HepG2 (cell line): ENCODE results near the gene DNAJB2. TPM values are rescaled to one million over a fixed set of nuclear protein-coding genes. Genes with fewer than 3 reads are reported as not detected.

ENCODE experiments used
- ARNTL ChIP-seq: sonication (generic); formaldehyde crosslinking; IDR thresholded peaks from 2 replicates; pipeline ENCODE4 v1.4.0; 2020; ENCODE audit warnings: mild to moderate bottlenecking, missing genetic modification reagents
- HOXD1 ChIP-seq: sonication (generic); formaldehyde crosslinking; IDR thresholded peaks from 2 replicates; pipeline ENCODE4 v1.5.0; 2020; ENCODE audit warnings: missing genetic modification reagents
- IRX3 ChIP-seq: sonication (generic); formaldehyde crosslinking; IDR thresholded peaks from 2 replicates; pipeline ENCODE4 v1.8.1; 2023; ENCODE audit warnings: mild to moderate bottlenecking, low read depth, missing genetic modification reagents, borderline replicate concordance
- MAFF ChIP-seq: IDR thresholded peaks from 2 replicates; pipeline ENCODE4 v1.6.1; 2011; ENCODE audit warnings: low read depth, low read length, improper control_type of control experiment
- MIXL1 ChIP-seq: IDR thresholded peaks from 2 replicates; pipeline ENCODE4 v1.6.1; 2016
- MLLT10 ChIP-seq: sonication (generic); formaldehyde crosslinking; IDR thresholded peaks from 2 replicates; pipeline ENCODE4 v1.4.0; 2020; ENCODE audit warnings: missing genetic modification reagents
- MYNN ChIP-seq: sonication (generic); formaldehyde crosslinking; IDR thresholded peaks from 2 replicates; pipeline ENCODE4 v1.4.0; 2020; ENCODE audit warnings: mild to moderate bottlenecking, low read depth, missing genetic modification reagents
- PITX1 ChIP-seq: sonication (generic); formaldehyde crosslinking; IDR thresholded peaks from 2 replicates; pipeline ENCODE4 v1.5.1; 2020; ENCODE audit warnings: mild to moderate bottlenecking, missing genetic modification reagents
- PTBP1 ChIP-seq: fragments of 200-400 bp; formaldehyde crosslinking; IDR thresholded peaks from 2 replicates; pipeline ENCODE4 v1.6.1; 2018; ENCODE audit warnings: low read length, low read depth; ENCODE audit not compliant: poor library complexity, severe bottlenecking
- SOX5 ChIP-seq: IDR thresholded peaks from 2 replicates; pipeline ENCODE4 v1.6.1; 2016; ENCODE audit warnings: borderline replicate concordance
- TCF7 ChIP-seq: sonication (generic); IDR thresholded peaks from 2 replicates; pipeline ENCODE4 v1.6.1; 2016; ENCODE audit warnings: antibody characterized with exemption, low read depth
- ZNF724P ChIP-seq: sonication (generic); formaldehyde crosslinking; IDR thresholded peaks from 2 replicates; pipeline ENCODE4 v1.8.0; 2022; ENCODE audit warnings: missing genetic modification reagents, borderline replicate concordance
- ZNF772 ChIP-seq: sonication (generic); formaldehyde crosslinking; IDR thresholded peaks from 2 replicates; pipeline ENCODE4 v1.5.0; 2020; ENCODE audit warnings: mild to moderate bottlenecking, missing genetic modification reagents
- ZNF841 ChIP-seq: sonication (generic); formaldehyde crosslinking; IDR thresholded peaks from 2 replicates; pipeline ENCODE4 v1.8.1; 2023; ENCODE audit warnings: missing genetic modification reagents, borderline replicate concordance
- polyA plus RNA-seq, 8 experiments: library from polyadenylated mRNA; depleted of rRNA in 3 of 8; stranded (reverse) in 7 of 8; unstranded in 1 of 8; fragments of >200 nt; fragmentation: Illumina TruSeq in 4 of 8; extraction: Trizol in 4 of 8; gene quantifications; 2 replicates each; pipeline versions ENCODE4 v1.2.1 to v1.2.3, GENCODE V29; 2011 to 2016; ENCODE audit warnings: low read depth in 4 of 8, missing spikeins in 1 of 8, mixed read lengths in 1 of 8; ENCODE audit not compliant: insufficient read depth in 1 of 8
- total RNA-seq, 5 experiments: library from RNA; depleted of rRNA; stranded (reverse); fragments of >200 nt; fragmentation: Illumina TruSeq; extraction: Trizol; gene quantifications; 2 replicates each; pipeline ENCODE4 v1.2.3, GENCODE V29; 2016; ENCODE audit warnings: low read depth in 1 of 5
- TF ChIP-seq, protein P1 (sequence below): sonication (generic); formaldehyde crosslinking; IDR thresholded peaks from 2 replicates; pipeline ENCODE4 v1.8.1; 2022; ENCODE audit warnings: mild to moderate bottlenecking, missing genetic modification reagents
- TF ChIP-seq, protein P2 (sequence below): fragments of 450-650 bp; IDR thresholded peaks from 2 replicates; pipeline ENCODE4 v1.6.1; 2017
- TF ChIP-seq, protein P3 (sequence below): sonication (generic); formaldehyde crosslinking; IDR thresholded peaks from 2 replicates; pipeline ENCODE4 v1.4.0; 2020; ENCODE audit warnings: missing genetic modification reagents
- TF ChIP-seq, protein P4 (sequence below): sonication (generic); formaldehyde crosslinking; IDR thresholded peaks from 2 replicates; pipeline ENCODE4 v1.5.0; 2020; ENCODE audit warnings: mild to moderate bottlenecking, missing genetic modification reagents, borderline replicate concordance
- TF ChIP-seq, protein P5 (sequence below): IDR thresholded peaks from 2 replicates; pipeline ENCODE4 v1.6.1; 2018; ENCODE audit warnings: missing genetic modification reagents
- TF ChIP-seq, protein P6 (sequence below): sonication (generic); formaldehyde crosslinking; IDR thresholded peaks from 2 replicates; pipeline ENCODE4 v1.4.0; 2020; ENCODE audit warnings: mild to moderate bottlenecking, missing genetic modification reagents
- TF ChIP-seq, protein P7 (sequence below): sonication (generic); formaldehyde crosslinking; IDR thresholded peaks from 2 replicates; pipeline ENCODE4 v1.4.0; 2020; ENCODE audit warnings: missing genetic modification reagents

The DNAJB2 gene
- total and polyA plus RNA-seq, 2 of the 13 experiments (the other 11 are each of a cell fraction or from before 2014, with no cell fraction given) = 21.3 to 31.1 TPM

DNA sequence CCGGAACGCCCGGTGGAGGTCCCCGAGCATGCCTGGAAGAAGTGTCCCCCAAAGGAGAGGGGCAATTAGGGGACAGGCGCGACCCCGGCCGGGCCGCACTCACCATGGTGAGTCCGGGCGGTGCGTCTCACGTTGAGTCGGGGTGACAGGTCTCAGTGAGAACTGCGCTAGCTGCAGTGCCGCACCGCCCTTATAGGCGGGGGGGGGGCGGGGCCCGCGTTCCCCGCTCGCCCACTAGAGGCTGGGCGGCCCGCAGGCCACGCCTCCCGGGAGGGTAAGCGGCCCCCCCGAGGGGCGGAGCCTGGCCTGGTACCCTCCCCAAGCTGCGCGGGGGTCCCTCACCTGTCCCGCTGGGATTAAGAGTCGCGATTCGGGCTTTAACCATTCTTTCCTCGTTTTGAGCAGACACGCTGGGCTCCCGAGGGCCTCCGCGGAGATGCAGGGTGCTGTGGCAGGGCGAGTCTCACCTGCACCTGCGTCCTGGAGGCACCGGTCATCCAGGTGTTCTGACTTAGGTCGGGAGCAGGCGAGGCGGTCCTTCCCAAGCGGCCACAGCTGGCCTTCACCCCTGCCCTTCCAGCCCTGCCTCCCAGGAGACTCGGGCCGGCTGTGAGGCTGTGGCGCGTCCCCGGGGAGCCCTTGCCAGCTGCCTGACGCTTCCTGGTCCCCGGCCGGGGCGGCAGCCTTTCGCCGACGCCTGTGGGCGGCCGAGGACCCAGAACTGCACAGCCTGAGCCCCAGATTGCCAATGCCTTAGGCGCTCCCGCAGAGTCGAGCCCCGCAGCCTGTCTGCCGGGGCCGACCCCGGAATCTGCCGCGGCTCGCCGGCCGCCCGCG is 25.2 kb upstream of the DNAJB2 start, which contains the start of gene TUBA4A (continued):
- no peak for TF ChIP-seq MYNN (CRISPR knock-in tag)
- TF ChIP-seq, protein P1, sequence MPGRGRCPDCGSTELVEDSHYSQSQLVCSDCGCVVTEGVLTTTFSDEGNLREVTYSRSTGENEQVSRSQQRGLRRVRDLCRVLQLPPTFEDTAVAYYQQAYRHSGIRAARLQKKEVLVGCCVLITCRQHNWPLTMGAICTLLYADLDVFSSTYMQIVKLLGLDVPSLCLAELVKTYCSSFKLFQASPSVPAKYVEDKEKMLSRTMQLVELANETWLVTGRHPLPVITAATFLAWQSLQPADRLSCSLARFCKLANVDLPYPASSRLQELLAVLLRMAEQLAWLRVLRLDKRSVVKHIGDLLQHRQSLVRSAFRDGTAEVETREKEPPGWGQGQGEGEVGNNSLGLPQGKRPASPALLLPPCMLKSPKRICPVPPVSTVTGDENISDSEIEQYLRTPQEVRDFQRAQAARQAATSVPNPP (CRISPR knock-in tag) = peak; percentile 65; the same call in 1 of the 2 replicates
- TF ChIP-seq MLLT10 (CRISPR knock-in tag) = no peak
- TF ChIP-seq, protein P2, sequence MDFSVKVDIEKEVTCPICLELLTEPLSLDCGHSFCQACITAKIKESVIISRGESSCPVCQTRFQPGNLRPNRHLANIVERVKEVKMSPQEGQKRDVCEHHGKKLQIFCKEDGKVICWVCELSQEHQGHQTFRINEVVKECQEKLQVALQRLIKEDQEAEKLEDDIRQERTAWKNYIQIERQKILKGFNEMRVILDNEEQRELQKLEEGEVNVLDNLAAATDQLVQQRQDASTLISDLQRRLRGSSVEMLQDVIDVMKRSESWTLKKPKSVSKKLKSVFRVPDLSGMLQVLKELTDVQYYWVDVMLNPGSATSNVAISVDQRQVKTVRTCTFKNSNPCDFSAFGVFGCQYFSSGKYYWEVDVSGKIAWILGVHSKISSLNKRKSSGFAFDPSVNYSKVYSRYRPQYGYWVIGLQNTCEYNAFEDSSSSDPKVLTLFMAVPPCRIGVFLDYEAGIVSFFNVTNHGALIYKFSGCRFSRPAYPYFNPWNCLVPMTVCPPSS = no peak
- TF ChIP-seq, protein P3, sequence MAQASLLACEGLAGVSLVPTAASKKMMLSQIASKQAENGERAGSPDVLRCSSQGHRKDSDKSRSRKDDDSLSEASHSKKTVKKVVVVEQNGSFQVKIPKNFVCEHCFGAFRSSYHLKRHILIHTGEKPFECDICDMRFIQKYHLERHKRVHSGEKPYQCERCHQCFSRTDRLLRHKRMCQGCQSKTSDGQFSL = peak; percentile 90
- TF ChIP-seq HOXD1 = peak; percentile 85
- TF ChIP-seq ZNF841 (CRISPR knock-in tag) = no peak
- TF ChIP-seq MAFF = no peak
- TF ChIP-seq, protein P4, sequence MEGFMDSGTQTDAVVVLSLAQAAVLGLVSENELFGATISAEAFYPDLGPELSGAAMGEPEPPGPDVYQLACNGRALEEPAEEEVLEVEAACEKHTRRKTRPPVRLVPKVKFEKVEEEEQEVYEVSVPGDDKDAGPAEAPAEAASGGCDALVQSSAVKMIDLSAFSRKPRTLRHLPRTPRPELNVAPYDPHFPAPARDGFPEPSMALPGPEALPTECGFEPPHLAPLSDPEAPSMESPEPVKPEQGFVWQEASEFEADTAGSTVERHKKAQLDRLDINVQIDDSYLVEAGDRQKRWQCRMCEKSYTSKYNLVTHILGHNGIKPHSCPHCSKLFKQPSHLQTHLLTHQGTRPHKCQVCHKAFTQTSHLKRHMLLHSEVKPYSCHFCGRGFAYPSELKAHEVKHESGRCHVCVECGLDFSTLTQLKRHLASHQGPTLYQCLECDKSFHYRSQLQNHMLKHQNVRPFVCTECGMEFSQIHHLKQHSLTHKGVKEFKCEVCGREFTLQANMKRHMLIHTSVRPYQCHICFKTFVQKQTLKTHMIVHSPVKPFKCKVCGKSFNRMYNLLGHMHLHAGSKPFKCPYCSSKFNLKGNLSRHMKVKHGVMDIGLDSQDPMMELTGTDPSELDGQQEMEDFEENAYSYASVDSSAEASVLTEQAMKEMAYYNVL (CRISPR knock-in tag) = peak; percentile 32; the same call in 1 of the 2 replicates
- TF ChIP-seq, protein P5, sequence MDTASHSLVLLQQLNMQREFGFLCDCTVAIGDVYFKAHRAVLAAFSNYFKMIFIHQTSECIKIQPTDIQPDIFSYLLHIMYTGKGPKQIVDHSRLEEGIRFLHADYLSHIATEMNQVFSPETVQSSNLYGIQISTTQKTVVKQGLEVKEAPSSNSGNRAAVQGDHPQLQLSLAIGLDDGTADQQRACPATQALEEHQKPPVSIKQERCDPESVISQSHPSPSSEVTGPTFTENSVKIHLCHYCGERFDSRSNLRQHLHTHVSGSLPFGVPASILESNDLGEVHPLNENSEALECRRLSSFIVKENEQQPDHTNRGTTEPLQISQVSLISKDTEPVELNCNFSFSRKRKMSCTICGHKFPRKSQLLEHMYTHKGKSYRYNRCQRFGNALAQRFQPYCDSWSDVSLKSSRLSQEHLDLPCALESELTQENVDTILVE (CRISPR knock-in tag) = no peak
- peak; percentile 46; the same call in 1 of the 2 replicates for TF ChIP-seq PITX1
- no peak for TF ChIP-seq TCF7
- TF ChIP-seq, protein P6, sequence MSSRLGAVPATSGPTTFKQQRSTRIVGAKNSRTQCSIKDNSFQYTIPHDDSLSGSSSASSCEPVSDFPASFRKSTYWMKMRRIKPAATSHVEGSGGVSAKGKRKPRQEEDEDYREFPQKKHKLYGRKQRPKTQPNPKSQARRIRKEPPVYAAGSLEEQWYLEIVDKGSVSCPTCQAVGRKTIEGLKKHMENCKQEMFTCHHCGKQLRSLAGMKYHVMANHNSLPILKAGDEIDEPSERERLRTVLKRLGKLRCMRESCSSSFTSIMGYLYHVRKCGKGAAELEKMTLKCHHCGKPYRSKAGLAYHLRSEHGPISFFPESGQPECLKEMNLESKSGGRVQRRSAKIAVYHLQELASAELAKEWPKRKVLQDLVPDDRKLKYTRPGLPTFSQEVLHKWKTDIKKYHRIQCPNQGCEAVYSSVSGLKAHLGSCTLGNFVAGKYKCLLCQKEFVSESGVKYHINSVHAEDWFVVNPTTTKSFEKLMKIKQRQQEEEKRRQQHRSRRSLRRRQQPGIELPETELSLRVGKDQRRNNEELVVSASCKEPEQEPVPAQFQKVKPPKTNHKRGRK (CRISPR knock-in tag) = no peak
- no peak for TF ChIP-seq ARNTL (CRISPR knock-in tag)
- TF ChIP-seq, protein P7, sequence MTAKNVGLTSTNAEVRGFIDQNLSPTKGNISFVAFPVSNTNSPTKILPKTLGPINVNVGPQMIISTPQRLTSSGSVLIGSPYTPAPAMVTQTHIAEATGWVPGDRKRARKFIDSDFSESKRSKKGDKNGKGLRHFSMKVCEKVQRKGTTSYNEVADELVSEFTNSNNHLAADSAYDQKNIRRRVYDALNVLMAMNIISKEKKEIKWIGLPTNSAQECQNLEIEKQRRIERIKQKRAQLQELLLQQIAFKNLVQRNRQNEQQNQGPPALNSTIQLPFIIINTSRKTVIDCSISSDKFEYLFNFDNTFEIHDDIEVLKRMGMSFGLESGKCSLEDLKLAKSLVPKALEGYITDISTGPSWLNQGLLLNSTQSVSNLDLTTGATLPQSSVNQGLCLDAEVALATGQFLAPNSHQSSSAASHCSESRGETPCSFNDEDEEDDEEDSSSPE (CRISPR knock-in tag) = peak; percentile 23; the same call in 1 of the 2 replicates
- no peak for TF ChIP-seq MIXL1 (CRISPR knock-in tag)
- TF ChIP-seq PTBP1 = peak; percentile 57
- no peak for TF ChIP-seq IRX3 (CRISPR knock-in tag)
- TF ChIP-seq ZNF772 (CRISPR knock-in tag) = no peak; the same call in 1 of the 2 replicates
- no peak for TF ChIP-seq SOX5 (CRISPR knock-in tag)
- 0 out of 2 replicates have a peak, but pooled peaks have one; percentile 2 for TF ChIP-seq ZNF724P
